ENCODE results near the gene TMCC3. TPM values are rescaled to one million over a fixed set of nuclear protein-coding genes. Genes with fewer than 3 reads are reported as not detected.
A peak's percentile ranks its signal among the peaks of the same experiment; 100 is the strongest.
"Not testable (repeated sequence)": the region's sequence is repeated elsewhere in the genome, so short reads cannot be mapped to it uniquely, and the experiment has no call there.

The TMCC3 gene
- polyA plus RNA-seq, 4 donors, result 16.7 to 47.2 (median 42.4) TPM

DNA sequence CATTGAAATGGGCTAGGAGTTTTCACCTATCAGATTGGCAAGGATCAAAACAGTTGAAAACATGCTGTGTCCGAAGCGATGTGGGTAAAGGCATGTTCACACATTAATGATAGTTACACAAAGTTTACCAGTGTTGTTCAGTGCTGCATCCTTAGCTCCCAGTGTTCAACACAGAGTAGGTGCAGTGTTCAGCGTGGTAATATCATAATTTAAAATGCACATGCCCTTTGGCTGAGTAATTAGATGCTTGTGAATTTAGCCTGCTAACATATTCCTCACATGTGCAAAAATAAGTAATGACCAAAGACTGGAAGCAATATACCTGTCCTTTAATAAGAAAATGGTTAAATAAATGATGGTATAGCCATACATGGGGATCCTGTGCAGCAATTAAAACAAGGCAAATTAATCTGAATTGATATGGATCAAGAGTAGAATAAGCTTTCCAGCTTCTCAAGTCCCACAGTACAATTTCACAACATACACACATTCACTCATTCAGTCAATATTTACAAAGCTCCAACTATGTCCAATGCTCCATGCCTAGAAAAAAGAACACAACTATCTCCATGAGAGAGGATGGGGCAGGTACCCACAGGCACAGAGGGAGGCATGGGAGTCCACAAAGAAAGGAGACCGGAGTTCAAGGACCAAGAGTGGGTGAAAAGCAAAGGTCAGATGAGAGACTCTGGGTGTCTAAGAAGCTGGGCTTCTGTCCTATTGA is 12.8 kb downstream of the TMCC3 start:
- DNase-seq (ENCODE audit: low read depth in 4 of 4, low spot score in 3 of 4), result no peak

DNA sequence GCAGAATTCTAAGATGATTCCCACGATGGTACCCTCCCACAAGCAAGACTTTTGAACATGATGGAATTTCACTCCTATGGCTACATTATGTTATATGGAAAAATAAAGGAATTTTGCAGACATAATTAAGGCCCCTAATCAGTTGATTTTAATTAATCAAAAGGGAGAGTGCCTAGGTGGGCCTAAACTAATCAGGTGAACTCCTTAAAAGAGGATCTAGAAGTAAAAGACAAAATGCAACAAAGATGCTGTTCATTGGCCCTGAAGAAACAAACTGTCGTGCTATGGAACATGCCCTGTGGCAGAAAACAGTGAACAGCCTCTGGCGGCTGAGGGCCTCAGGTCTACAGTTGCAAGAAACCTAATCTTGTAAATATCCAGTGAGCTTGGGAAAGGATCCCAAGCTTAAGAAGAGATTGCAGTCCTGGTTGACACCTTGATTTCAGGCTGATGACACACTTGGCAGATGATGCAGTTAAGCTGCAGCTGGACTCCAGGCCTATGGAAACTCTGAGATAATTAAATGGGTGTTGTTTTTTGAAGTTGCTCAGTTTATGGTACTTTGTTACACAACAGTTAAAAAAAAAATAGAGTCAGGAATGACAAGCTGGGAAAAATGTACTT is 13.8 kb downstream of the TMCC3 start:
- no peak for DNase-seq (ENCODE audit: low read depth in 4 of 4, low spot score in 3 of 4)

DNA sequence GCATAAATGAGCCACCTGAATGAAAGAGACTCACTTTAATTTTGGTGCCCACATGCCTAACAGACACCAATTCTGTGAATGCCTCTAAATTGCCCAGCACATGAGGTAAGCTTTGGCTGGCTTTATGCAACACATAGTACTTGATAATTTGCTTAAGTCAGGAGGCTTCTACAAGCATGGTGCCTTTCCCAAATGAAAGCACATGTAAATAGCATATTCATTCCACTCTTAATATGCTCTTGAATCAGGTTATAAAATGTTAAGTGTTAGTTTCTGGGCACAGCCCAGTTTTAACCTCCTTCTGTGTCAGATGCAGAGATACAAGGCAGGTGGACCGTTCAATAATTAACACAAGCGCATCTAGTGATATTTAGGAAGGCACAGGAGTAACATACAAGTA is 15.6 kb downstream of the TMCC3 start:
- no peak for DNase-seq (ENCODE audit: low read depth in 4 of 4, low spot score in 3 of 4)

DNA sequence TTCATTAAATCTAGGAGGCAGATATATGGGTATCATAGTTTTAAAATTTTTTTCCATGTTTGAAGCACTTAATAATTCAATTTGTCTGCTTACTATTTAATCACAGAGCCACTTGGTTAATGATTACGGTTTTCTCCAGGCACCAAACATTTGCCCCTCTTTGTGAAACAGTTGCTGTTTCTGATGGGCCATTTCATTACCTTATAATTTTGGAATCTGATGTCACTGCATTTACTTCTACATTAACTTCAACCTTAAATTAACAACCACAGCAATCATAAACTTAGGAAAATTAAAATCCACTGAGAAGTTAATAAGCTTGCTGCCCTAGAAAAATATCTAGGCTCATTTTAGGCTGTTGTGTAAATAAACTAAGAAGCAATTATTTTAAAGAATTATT is 17.0 kb downstream of the TMCC3 start:
- DNase-seq (ENCODE audit: low read depth in 4 of 4, low spot score in 3 of 4), result no peak

DNA sequence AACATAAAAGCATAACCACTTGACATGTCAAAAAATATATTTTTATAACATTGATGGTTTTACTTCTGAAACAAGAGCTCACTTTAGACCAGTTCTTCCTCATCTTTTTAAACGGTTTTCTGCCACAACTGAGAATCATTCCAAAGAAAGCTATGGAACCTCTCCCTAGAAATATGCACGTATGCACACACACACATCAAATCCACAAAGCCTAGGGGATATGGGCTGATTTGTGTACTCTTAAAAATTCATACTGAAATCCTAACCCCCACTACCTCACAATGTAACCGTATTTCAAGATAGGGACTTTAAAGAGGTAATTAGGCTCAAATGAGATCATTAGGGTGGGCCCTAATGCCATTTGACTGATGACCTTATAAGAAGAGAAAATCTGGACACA is 19.3 kb downstream of the TMCC3 start:
- no peak for DNase-seq (ENCODE audit: low read depth in 4 of 4, low spot score in 3 of 4)

DNA sequence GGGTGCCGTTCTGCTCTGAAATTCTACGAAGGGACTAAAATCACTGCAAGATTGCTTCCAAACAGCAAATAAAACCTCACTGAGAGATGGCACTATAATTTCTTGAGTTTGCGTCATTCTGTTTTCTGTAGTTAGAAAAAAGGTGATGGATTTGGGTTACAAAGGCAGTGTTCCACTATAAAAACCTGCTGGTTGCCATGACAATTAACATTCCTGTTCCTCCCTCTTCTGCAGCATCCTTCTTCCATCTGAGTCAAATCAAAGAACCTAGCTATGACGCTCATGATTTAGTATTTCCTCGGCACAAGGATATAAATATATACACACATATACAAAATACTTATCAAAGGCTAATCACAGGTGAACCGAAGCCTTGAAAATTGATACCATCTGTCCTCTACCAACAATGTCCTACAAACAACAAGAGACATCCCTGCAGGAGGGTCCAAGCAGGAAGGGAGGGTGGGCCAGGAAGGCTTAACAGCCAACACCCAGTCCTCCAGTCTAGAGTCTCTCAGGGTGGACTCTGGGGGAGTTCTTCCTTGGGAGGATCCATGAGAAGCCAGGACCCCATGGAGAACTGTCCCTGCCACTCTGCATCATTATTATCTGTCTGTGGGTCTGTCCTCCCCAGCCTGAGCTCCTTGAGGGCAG is 21.4 kb downstream of the TMCC3 start:
- DNase-seq (ENCODE audit: low read depth in 4 of 4, low spot score in 3 of 4), result no peak

DNA sequence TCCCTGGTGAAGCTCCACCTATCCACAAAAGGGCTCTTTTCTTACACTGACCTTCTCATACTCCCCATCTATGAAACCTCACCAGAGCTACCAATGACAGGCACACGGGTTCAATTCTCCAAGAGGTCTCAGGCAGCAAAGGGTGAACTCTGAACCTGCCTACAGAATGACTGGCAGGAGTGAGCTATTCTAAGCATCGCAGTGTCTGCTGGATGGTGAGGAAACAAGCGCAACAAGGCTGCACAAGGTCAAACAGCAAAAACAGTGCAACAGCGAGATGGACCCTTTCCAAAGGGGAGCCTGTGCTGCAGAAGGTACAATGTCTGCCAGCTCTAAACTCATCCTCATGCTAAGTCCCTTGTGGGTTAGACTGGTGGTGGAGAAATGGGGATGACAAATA is 22.0 kb downstream of the TMCC3 start:
- no peak for DNase-seq (ENCODE audit: low read depth in 4 of 4, low spot score in 3 of 4)

DNA sequence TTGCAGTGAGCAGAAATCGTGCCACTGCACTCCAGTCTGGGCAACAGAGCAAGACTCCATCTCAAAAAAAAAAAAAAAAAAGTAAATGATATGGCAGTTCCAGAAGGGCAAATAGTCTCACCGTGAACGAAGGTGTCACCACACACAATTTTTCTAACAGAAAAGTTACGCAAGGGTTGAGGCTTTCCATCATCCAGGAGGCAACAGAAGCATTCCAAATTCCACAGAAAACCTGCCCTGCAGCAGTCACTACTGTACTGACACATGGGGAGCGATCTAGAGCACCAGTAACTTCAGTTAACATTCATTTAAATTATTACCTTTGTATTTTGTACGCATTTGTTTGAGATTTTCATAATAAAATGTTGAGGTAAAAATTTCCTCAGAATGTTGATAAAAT is 24.8 kb downstream of the TMCC3 start:
- no peak for DNase-seq (ENCODE audit: low read depth in 4 of 4, low spot score in 3 of 4)

DNA sequence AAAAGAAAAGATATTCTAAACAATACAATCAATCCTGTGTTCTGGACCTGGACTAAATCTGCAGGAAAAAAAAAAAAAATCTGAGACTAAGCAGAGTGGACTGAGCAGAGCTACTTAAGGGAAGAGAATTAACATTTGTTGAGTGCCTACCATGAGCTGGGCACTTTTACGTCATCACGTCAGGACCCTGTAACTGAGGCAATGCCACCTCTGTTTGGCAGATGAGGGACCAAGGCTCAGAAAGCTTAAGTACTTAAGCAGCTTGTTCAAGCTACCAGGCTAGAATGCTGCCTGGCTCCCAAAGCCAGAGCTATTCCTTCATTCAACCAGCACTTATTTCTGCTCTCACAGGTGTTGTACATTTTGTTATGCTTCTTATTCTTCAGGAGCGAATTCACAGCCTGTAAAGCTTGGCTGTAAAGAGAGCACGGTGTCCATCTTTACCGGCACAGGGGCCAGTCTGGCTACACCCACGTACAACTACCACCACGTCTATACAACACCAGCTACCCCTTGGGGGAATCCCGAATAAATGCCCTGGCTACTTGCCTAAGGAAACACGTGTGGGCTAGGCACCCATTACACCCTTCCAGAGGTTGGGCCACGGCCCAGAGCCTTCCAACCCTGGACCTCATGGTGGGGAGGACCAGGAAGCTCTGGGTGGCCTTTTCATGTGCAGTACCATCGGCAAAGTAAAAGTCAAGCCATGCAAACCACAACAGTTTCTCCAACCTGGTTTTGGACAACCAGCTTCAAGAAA is 27.0 kb downstream of the TMCC3 start:
- no peak for DNase-seq (ENCODE audit: low read depth in 4 of 4, low spot score in 3 of 4)

DNA sequence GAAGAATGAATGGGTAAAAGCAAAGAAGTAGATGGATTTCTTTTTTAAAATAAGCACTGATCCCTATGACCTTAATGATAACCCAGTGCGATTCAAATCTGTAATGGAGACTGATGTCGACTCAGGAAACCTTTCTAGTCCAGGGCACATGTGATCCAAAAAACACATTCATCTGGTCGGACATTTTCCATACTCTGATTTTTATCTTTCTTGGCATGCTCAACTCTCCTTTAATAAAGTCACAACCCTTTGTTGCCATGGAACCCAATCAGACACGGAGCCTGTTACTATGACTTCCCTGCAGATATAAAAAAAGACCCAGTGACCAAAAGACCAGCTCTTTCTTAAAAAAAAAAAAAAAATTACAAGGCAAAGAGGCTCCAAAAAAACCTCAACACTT is 27.9 kb downstream of the TMCC3 start:
- no peak for DNase-seq (ENCODE audit: low read depth in 4 of 4, low spot score in 3 of 4)

DNA sequence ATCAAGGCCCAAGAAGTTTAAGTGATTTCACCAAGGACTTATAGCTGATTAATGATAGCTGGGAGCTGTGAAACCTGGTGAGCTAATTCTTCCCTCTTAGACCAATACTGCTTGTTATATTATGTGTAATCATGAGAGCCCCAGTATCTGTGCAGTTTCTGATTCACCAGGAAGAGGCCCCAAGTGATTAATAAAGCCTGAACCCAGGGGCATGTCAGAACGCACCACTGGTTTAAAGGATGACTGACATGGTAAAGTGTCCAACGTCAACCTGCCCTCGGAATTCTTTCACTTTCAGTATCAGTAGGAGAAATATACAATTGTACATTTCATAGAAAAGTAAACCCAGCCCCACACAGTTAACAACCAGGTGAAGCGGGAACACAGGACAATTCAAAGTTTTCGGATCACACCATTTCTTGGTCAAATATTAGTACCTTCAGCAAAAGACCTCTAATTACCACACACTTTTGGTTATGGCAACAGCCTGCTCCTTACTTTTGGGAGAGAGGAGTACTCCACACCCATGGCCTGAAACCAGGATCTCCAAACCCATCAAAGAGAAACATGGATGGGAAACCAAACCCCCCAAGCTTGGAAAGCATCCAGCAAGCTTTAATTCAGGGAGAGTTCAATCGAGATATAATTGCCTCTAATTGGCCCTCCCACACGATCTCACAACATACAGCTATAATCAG is 28.5 kb downstream of the TMCC3 start:
- DNase-seq (ENCODE audit: low read depth in 4 of 4, low spot score in 3 of 4), result no peak

DNA sequence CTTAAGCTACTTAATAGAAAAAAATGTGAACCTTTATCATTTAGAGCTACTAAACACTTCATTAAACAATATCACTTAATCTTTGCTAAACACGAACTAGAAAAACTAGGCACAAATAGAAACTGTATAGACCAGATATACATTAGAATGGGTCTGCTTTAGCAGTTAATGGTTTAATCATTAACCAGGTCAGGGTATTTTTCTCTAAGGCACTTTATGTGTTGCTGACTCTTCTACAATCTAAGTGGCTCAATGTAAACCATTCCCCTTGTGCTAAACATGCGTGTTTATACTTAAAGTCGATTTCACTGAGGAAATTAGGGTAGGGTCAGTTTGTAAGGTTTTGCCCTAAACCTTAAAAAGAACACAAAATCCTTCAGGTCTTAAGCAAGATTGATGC is 29.7 kb downstream of the TMCC3 start:
- no peak for DNase-seq (ENCODE audit: low read depth in 4 of 4, low spot score in 3 of 4)

DNA sequence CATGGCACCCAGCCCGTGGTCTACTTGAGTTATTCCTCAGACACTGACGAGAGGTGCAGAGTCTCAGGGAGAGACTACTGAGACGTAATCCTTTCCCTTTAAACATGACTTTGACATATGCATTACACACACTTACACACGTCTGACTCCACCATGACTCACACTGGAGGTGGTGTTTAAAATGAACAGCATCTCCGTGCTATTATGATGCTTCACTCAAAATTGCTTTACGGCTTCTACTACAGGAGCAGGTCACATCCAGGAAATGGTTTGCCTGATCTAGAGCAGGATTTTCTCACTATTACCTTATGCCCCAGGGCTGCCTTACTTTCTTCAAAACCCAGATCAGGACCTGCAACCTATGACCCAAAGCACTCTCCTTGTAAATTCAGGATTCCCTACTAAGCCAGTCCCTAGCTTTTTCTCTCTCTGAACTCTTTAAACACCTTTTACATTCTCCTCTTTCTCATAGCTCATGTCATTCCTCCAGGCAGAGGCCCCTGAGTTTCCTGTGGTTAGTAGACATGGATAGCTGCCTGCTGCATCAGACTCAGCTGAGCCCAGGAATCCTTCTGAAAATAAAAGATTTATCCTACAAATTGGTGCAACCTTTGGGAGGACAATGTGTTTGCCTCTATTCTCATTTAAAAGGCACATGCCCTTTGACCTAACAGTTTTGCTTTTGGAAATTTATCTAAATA is 31.2 kb downstream of the TMCC3 start:
- DNase-seq (ENCODE audit: low read depth in 4 of 4, low spot score in 3 of 4), result no peak

DNA sequence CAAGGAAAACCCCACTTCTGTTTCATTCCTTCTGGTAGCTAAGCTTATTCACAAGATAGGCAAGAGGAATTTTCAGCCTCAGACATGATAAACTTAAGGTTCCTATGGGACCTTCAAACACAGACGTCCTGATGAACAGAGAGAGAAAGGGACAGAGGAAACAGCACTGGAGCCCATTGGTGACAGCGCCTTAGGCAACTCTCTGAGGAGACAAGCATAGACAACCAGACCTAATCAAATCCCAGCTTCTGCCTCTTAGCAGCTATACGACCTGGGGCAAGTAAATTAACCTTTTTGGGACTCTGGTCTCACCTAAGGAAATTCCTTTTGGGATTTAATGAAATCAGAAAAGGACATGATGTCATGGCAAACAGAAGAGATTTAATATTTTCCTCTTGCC is 33.3 kb downstream of the TMCC3 start:
- DNase-seq (ENCODE audit: low read depth in 4 of 4, low spot score in 3 of 4), result no peak

DNA sequence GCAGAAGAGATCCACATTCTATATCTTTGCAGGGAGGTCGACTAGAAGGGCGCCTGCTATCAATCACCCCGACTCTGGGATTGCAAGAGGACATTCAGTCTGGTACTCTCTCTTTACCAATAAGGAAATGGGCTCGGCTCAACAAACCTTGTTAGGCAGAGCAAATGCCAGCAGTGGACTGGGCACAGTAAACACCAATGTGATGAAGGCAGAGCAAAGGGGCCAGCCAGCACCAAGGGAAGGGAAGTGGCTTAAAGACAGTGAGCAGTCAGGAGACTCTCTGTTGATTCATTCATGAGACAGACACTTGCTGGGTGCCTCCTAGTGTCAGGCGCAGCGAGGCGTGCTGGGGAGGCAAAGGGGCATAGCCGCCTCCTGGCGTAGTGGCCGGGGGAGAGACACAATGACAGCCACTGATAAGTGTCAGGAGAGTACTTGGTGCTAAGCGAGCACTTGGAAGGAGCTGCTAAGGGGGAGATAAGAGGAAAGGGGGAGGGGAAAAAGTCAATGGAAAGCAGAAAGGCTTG is 34.1 kb downstream of the TMCC3 start:
- no peak for DNase-seq (ENCODE audit: low read depth in 4 of 4, low spot score in 3 of 4)

DNA sequence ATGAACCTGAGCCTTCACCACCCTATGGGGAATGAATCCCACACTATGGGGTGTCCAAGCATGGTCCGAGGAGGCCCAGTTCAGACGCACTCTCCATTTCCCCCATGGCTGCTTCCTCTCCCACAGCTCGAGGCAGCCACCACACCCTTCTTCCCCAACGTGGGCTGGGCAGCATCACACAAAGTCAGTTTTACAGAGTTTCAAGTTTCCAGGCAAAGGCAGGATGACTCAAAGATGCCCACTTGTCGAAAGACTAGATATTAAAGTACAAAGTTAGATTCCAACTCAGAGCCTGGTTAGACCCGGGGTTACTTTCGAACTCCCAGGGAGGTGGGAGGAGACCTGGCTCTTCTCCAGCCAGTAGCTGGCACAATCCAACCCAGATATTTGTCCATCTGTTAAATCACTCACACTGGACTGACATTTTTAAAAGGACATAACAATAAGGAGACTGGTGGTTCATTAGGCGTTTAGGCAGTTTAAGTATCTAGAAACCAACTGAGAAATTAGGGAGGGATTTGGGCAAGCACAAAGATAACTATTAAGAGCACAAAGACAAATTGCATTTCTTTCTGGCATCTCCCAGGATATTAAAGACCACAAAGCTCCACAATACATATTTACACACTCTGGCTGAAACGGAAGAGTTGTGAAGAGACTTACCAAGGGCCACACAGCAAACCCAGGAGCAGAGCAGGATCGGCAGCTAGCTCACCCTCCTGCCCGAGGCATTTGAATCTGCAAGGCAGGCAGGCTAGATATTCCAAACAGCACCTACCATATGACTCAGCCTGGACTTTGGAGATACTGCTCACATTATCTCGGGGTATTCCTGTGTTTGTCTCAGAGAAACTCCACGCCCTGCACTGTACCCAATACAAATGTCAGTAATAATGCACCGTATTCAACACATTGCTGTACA is 34.8 kb downstream of the TMCC3 start:
- DNase-seq (ENCODE audit: low read depth in 4 of 4, low spot score in 3 of 4), result peak in 1 of 4 donors; percentile 32

DNA sequence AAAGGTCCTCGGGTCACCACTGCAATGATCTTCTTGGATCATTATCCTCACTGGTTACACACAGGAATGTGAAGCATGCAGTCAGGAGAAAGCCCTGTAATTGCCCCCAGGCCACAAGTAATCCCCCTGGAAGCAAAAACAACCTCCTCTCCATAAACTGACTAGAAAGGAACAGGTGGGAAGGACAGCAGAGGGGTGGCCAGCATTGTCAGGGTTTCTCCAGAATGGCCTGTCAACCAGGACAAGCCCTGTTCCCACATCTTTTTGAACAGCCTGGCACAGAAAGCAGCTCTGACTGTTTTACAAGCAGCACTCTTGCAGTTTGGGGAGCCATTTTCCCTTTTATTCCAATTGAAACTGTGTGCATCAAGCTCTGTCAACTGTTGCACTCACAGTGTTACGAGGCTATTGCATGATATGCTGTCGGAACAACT is 36.1 kb downstream of the TMCC3 start:
- peak in 2 of 4 donors; percentile 39 to 63 for DNase-seq (ENCODE audit: low read depth in 4 of 4, low spot score in 3 of 4)

DNA sequence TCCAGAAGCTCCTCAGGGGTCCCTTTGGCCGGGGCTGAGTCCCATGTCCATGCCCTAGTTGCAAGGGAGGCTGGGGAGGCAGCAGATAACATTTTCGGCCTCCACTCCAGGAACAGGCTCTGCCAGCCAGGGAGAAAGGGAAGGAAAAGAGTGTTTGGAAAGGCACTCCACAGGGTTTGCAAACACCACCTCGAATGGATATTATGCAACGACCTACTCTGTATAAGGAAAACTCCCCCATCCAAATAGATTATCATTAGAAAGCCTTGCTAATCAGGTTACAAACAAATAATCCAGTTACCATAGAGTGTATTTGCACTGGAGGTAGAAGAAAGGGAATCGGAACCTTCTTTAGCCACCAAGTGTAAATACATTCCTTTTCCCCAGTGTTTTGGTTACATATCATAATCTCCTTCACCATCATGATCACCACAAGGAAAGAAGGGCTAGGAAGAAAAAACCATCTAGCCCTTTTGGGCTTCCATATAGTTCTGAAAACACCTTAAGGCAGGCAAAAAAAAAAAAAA is 40.4 kb downstream of the TMCC3 start:
- no peak for DNase-seq (ENCODE audit: low read depth in 4 of 4, low spot score in 3 of 4)

DNA sequence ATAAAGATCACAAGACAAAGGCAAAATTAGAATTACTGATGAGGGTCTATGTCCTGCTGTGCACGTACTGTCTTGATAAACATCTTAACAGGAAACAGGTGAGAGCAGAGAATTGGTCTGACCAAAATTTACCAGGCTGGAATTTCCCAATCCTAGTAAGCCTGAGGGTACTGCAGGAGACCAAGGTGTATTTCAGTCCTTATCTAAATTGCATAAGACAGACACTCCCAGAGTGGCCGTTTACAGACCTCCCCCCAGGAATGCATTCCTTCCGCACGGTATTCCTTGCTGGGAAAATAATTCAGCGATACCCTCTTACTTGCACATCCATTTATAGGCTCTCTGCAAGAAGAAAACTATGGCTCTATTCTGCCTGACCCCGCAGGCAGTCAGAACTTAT is 43.5 kb downstream of the TMCC3 start:
- not testable (repeated sequence) for DNase-seq (ENCODE audit: low read depth in 4 of 4, low spot score in 3 of 4)
